HuH-7 (cell line): ENCODE results near the gene TMEM18.

Experiments used
- DNase-seq: peaks from one replicate; pipeline ENCODE4 v3.0.0; 2011; ENCODE audit warnings: low spot score

TMEM18 gene

DNA sequence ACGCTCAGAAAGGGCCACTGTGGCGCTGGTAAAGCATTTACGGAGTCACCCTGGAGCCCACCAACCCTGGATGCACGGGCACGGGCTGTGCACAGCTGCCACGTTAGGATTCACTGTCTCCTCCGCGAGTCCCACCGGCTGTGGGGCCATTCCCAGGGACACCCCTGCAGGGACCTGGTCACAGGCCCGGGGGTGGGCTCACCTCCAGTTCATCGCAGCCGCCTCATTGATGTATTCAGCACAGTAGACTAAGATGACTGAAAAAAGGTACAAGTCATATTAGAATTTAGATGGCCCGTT lies 4.7 kb downstream of the TMEM18 start:
- DNase-seq: no peak

DNA sequence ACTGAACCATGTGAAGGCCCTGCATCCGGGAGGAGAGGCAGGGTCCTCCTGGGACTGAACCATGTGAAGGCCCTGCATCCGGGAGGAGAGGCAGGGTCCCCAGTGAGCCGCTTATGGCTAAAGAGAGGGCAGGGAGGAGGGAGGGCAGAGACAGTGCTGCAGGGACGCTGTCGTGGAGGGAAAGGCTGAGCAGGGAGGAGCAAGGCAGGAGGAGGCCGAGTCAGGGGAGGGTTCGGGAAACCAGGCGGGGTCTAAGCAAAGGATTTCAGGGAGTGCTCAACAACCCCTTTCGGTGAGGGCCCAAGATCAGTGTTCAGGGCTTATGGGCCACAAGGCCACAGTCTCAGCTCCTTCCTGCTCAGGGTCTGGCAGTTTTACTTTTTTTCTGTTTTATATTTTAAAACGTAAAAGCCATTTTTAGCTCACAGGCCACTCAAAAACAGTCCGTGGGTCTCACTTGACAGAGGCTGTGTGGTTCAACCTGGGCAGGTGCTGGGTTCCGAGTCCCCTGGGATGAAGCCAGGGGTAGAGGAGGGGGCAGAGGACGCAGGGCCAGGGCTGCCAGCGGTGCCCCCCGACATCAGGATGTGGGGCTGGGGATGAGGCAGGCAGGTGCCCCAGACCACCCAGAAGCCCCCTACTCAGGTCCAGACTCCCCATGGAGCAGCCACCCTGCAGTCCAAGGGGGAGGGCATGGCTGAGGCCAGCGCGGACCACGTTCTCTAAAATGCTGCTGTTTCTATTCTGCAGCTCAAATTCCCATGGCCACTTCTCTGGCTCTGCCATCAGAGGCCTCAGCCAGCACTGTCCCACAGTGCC lies 5.2 kb downstream of the TMEM18 start:
- DNase-seq: no peak

- DNase-seq: no peak
Observed at GRCh38 chr2:671072-671471, 6.1 kb downstream of the TMEM18 start.

DNA sequence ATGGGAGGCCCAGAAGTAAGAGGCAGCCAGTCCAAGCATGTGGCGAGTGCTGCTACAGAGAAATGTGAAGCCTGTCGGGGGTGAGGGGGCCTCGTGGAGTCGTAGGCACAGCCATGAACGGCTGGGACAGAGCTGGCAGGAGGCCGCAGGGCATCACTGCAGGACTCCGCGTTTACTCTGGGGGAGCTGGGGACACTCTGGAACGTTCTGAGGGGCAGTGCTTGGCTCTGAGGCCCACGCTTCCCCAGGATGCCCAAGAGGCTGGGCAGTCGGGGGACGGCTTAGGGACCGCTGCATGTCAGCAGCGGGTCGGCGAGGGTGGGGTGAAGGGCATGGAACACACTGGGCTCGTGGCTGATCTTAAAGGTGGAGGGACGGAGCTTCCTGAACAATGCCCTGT lies 6.6 kb downstream of the TMEM18 start:
- no peak for DNase-seq

DNA sequence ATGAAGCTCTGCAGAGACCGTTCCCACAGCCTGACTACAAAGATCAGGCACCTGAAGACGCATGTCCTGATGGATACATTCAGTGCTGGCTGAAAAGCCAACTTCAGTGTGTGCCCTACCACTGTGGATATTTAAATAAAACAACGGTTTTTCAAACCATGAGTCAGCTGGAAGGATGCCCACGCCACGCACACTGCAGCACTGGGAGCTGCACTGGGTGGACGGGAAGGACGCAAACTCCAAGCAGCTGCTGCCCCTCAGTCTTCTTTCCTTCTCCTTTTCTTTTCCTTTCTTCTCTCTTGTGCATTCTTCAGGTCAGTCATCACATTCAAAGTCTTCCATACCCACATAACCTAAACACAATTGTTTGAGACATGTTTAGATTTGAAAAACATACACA lies 7.9 kb downstream of the TMEM18 start:
- DNase-seq: no peak

DNA sequence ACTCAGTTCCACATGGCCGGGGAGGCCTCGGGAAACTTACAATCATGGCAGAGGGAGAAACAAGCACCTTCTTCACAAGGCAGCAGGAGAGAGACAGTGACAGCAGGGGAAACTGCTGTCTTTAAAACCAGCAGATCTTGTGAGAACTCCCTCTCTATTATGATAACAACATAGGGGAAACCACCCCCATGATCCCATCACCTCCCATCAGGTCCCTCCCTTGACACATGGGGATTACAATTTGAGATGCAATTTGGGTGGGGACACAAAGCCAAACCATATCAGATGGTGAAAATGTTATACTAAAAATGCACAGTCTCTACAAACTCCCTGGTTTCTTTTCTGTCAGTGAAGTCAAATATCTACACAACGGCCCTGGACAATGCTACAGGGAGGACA lies 9.2 kb downstream of the TMEM18 start:
- DNase-seq: no peak

DNA sequence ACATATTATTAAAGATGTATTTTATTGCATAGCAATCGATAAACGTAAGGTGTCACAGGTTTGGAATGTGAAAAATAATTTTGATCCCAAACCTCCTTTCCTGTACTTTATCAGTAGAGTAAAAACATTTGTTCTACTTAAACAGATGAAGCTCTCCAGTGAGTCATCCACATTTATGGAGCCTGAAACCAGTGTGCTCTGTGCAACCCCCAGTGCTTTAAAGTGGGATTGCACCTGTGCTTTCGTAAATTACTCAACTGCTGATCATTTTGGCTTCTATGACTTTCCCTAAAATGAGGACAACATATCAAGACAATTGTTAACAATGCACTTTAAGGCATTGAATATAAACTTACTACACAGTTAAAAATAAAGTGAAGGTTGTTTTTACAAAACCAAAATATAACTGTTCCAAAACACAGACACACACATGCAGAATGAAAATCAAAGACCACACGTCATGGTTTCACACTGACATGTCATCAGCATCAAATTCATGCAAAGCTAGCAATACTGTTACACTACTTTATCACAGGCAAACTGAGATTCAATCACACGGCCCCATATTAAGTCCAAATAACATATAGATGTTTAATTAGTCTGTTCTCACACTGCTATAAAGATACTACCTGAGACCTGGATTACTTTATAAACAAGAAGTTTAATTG lies 9.7 kb downstream of the TMEM18 start:
- peak; percentile 64 for DNase-seq

GRCh38 chr2:666441-666840 lies 10.8 kb downstream of the TMEM18 start:
- no peak for DNase-seq

- DNase-seq: no peak
Observed at GRCh38 chr2:665340-666073, 11.7 kb downstream of the TMEM18 start.

- no peak for DNase-seq
Observed at GRCh38 chr2:664063-664462, 13.1 kb downstream of the TMEM18 start.

GRCh38 chr2:663221-663620 lies 14.0 kb downstream of the TMEM18 start:
- no peak for DNase-seq

GRCh38 chr2:661360-661635 lies 15.9 kb downstream of the TMEM18 start:
- DNase-seq: no peak

DNA sequence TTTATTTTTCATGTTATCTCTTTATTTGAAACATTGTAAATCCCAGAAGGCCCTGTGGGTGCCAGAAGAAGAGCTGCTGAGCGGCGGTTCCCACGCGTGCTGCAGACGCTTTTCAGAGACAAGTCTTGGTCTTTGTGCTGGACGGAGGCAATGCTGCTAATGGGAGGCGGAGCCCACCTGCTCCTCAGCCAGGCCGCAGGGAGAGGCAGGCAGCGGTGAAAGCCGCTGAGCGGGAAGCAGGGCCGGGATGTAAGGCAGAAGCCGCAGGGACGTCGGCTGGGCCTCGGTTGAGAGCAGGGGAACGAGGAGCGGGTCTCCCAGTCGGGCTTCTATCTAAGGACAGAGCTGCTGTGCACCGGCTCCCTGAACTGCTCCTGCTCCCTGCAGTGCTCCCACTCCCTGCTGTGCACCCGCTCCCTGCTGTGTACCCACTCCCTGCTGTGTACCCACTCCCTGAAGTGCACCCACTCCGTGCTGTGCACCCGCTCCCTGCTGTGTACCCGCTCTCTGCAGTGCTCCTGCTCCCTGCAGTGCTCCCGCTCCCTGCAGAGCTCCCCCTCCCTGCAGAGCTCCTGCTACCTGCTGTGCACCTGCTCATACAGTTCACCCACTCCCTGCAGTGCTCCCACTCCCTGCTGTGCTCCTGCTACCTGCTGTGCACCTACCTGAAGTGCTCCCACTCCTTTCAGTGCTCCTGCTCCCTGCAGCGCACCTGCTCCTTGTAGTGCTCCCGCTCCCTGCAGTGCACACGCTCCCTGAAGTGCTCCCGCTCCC lies 16.4 kb downstream of the TMEM18 start:
- DNase-seq: no peak

DNA sequence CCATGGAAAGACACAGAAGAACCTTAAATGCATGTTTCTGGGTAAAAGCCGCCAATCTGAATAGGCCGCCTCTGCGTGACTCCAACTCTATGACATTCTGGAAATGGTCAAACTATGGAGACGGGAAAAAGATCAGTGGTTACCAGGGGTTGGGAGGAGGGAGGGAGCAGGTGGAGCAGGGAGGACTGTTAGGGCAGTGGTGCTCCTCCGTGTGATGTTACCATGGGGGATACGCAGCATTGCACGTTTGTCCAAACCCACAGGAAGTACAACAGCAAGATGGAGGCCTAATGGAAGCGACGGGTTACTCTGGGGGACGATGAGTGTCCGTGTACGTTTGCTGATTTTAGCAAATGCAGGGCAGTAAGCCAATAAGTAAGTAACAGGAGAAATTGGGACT lies 17.2 kb downstream of the TMEM18 start:
- no peak for DNase-seq

- no peak for DNase-seq
Observed at GRCh38 chr2:658426-658825, 18.8 kb downstream of the TMEM18 start.

DNA sequence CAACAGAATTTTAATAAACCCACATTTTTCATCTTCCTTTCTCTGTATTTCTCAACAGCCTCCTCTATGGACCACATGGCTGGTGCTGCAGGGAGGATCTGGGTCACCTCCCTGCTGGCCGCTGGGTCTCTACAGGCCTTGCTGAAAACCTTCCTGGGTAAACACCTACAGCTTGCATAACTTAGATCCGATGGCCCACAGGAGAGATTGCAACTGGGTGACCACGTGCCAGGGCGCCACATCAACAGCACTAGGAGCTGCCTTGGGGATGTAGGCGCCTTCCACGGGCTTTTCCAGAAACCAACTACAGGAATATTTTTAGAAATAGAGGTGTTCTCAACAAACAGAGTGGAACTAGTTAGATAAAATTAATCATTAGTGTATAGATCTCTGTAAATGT lies 19.4 kb downstream of the TMEM18 start:
- no peak for DNase-seq

GRCh38 chr2:656676-657075 lies 20.5 kb downstream of the TMEM18 start:
- no peak for DNase-seq

- DNase-seq: no peak
Observed at GRCh38 chr2:655626-656025, 21.6 kb downstream of the TMEM18 start.

DNA sequence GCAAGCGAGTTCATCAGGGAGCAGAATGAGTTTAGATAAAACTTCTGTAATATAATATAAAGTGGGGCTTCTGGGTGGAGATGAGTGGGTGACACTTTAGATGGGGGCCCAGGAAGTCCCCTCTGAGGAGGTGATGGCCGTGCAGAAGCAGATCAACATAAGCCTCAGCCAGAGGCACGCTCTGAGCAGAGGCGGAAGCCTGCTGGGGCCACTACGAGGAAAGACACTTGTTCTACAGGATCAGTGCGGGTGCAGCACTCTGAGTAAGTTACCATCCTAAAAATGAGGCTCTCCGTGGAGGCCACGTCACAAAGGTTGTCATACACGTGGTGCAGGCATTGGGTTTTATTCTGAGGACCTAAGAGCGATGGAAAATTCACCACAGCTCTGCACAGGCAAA lies 22.3 kb downstream of the TMEM18 start:
- no peak for DNase-seq

GRCh38 chr2:653645-654425 lies 23.4 kb downstream of the TMEM18 start:
- no peak for DNase-seq

- DNase-seq: no peak
Observed at GRCh38 chr2:652881-653480, 24.2 kb downstream of the TMEM18 start.

DNA sequence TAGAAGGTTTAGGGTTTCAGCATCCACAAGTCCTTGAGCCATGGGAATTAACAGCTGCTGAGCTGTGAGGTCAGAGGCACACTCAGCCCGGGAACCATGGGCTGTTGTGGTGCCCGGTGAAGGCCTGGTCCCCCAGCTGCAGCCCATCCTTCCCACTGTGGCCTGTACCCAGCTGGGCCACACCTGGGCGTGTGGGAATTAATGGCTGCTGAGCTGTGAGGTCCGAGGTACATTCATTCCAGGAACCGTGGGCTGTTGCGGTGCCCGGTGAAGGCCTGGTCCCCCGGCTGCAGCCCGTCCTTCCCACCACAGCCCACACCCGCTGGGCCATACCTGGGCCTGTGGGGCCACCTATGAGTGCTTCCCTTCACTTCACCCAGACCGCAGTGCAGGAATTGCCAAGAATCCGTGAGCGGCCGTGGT lies 25.2 kb downstream of the TMEM18 start:
- DNase-seq: no peak
